ENCODE data around the gene INMT. TPM values are rescaled to one million over a fixed set of nuclear protein-coding genes. Genes with fewer than 3 reads are reported as not detected.

The INMT gene
- total RNA-seq, 4 donors from 2014 or later, result 113 to 192 (median 174) TPM

GRCh38 chr7:30752979-30753378 lies 1.0 kb downstream of the INMT start:
- H3K4me3 ChIP-seq, result peak overlapping the region; percentile 57 to 67 (median 62)
- TF ChIP-seq EP300 (IDR thresholded peaks at IDR 0.05) (no peak), POLR2AphosphoS5 (IDR thresholded peaks at IDR 0.05) (peak; percentile 73 to 77), POLR2A (IDR thresholded peaks at IDR 0.05; ENCODE audit: low read depth) (no peak)
- TF ChIP-seq, protein P1, sequence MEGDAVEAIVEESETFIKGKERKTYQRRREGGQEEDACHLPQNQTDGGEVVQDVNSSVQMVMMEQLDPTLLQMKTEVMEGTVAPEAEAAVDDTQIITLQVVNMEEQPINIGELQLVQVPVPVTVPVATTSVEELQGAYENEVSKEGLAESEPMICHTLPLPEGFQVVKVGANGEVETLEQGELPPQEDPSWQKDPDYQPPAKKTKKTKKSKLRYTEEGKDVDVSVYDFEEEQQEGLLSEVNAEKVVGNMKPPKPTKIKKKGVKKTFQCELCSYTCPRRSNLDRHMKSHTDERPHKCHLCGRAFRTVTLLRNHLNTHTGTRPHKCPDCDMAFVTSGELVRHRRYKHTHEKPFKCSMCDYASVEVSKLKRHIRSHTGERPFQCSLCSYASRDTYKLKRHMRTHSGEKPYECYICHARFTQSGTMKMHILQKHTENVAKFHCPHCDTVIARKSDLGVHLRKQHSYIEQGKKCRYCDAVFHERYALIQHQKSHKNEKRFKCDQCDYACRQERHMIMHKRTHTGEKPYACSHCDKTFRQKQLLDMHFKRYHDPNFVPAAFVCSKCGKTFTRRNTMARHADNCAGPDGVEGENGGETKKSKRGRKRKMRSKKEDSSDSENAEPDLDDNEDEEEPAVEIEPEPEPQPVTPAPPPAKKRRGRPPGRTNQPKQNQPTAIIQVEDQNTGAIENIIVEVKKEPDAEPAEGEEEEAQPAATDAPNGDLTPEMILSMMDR (IDR thresholded peaks at IDR 0.05), result no peak
- peaks cover 0 to 18% (median 3%) of the 10 kb centered on the region in 4 donors for H3K36me3 ChIP-seq
- intact Hi-C loops (cut with DNase I), result loop anchor here (5.0 kb wide), 1 partner anchor 39 kb away; no protein-coding TSS in a partner anchor
- peak overlapping the region; percentile 80 to 89 (median 88) for H3K27ac ChIP-seq (replicated peaks in 1 of 4)
- 12% methylated on average over 5 of the region's 5 CpGs for WGBS
- no peaks in the 10 kb centered on the region for H3K9me3 ChIP-seq
- H3K27me3 ChIP-seq, result no peaks in the 10 kb centered on the region
- peaks cover 69 to 86% (median 84%) of the 10 kb centered on the region in 4 donors for H3K4me1 ChIP-seq
- DNase-seq (ENCODE audit: extremely low spot score), result no peak

GRCh38 chr7:30754315-30754877 lies 2.5 kb downstream of the INMT start:
- 92% methylated on average over 6 of the region's 6 CpGs for WGBS
- no peak for TF ChIP-seq POLR2A (IDR thresholded peaks at IDR 0.05; ENCODE audit: low read depth)
- TF ChIP-seq, protein P1 (IDR thresholded peaks at IDR 0.05), result no peak
- TF ChIP-seq EP300 (IDR thresholded peaks at IDR 0.05), result no peak
- no peak for TF ChIP-seq POLR2AphosphoS5 (IDR thresholded peaks at IDR 0.05)

DNA sequence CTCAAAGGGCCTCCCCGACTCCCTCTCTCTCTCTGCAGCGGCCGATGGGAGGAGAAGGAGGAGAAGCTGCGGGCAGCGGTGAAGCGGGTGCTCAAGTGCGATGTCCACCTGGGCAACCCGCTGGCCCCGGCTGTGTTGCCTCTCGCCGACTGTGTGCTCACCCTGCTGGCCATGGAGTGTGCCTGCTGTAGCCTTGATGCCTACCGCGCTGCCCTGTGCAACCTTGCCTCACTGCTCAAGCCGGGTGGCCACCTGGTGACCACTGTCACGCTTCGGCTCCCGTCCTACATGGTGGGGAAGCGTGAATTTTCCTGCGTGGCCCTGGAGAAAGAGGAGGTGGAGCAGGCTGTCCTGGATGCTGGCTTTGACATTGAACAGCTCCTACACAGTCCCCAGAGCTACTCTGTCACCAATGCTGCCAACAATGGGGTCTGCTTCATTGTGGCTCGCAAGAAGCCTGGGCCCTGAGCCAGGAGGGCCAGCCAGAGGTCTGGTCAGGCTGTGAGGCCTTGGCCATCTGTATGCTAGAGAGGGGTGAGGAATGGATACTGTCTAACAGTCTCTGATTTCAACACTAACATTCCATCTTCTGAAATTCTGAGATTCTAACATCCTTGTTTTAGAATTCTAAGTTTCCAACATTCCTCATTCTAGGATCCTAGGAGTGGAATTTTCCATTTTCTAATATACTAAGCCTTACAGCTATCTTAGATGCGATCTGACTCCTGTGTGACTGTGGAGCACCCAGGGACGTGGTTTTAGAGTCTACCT lies 3.6 kb downstream of the INMT start:
- intact Hi-C loops (cut with DNase I), result no loop called here
- Histone ChIP-seq H3K27me3 (no peaks in the 10 kb centered on the region), H3K27ac (replicated peaks in 1 of 4) (peak overlapping the region; percentile 54 to 87 (median 62)), H3K4me1 (peaks cover 63 to 97% (median 96%) of the 10 kb centered on the region in 4 donors), H3K4me3 (peak overlapping the region; percentile 12 to 67 (median 26)), H3K9me3 (no peaks in the 10 kb centered on the region), H3K36me3 (peaks cover 0 to 27% (median 3%) of the 10 kb centered on the region in 4 donors)
- DNase-seq (ENCODE audit: extremely low spot score), result no peak
- peak in 1 of 2 donors; percentile 18 for TF ChIP-seq POLR2AphosphoS5 (IDR thresholded peaks at IDR 0.05)
- TF ChIP-seq, protein P1 (IDR thresholded peaks at IDR 0.05), result peak in 1 of 3 experiments; percentile 9
- TF ChIP-seq POLR2A (IDR thresholded peaks at IDR 0.05; ENCODE audit: low read depth), result no peak
- TF ChIP-seq EP300 (IDR thresholded peaks at IDR 0.05), result no peak
- 73% methylated on average over 20 of the region's 22 CpGs for WGBS

More at GRCh38 chr7:30754315-30754877, 2.5 kb downstream of the INMT start:
- Histone ChIP-seq H3K4me3 (peak overlapping the region; percentile 57 to 67 (median 62)), H3K4me1 (peaks cover 72 to 98% (median 97%) of the 10 kb centered on the region in 4 donors), H3K9me3 (no peaks in the 10 kb centered on the region), H3K36me3 (peaks cover 0 to 22% (median 3%) of the 10 kb centered on the region in 4 donors), H3K27ac (replicated peaks in 1 of 4) (peak overlapping the region; percentile 80 to 89 (median 88)), H3K27me3 (no peaks in the 10 kb centered on the region)
- intact Hi-C loops (cut with DNase I), result loop anchor here (5.0 kb wide), 1 partner anchor 38 kb away; no protein-coding TSS in a partner anchor
- no peak for DNase-seq (ENCODE audit: extremely low spot score)

GRCh38 chr7:30757342-30757692 lies 5.4 kb downstream of the INMT start:
- H3K27me3 ChIP-seq, result no peaks in the 10 kb centered on the region
- 38% methylated on average over 4 of the region's 6 CpGs for WGBS
- peaks cover 59 to 96% (median 95%) of the 10 kb centered on the region in 4 donors for H3K4me1 ChIP-seq
- H3K9me3 ChIP-seq, result no peaks in the 10 kb centered on the region
- TF ChIP-seq, protein P1 (IDR thresholded peaks at IDR 0.05), result no peak
- TF ChIP-seq POLR2AphosphoS5 (IDR thresholded peaks at IDR 0.05) (no peak), POLR2A (IDR thresholded peaks at IDR 0.05; ENCODE audit: low read depth) (no peak), EP300 (IDR thresholded peaks at IDR 0.05) (no peak)
- intact Hi-C loops (cut with DNase I), result no loop called here
- H3K36me3 ChIP-seq, result peaks cover 0 to 27% (median 3%) of the 10 kb centered on the region in 4 donors
- peak overlapping the region in 1 of 4 donors; percentile 10 for H3K4me3 ChIP-seq
- no peak for DNase-seq (ENCODE audit: extremely low spot score)
- H3K27ac ChIP-seq (replicated peaks in 1 of 4), result peak overlapping the region; percentile 40 to 69 (median 54)
